Stimulated activated memory B cell treated with anti-CD40 and anti-IgM and Interleukin-4, amounts not matched to agents 10 μg/mL and 1 μg/mL and 100 μg/mL, for 72 hours (primary cell): ENCODE data around the gene EXD1.

ENCODE experiments used
- ATAC-seq: fragments of 150-1000 bp; cut with Tn5 transposase; 2 replicates; pipeline ENCODE4 v1.10.0; 2021
- H3K27ac Mint-ChIP-seq: one replicate; pipeline ENCODE4 v1.8.0; 2022; ENCODE audit warnings: mild to moderate bottlenecking, mixed read lengths
- H3K27me3 Mint-ChIP-seq: one replicate; pipeline ENCODE4 v1.8.0; 2022; ENCODE audit warnings: mixed read lengths
- H3K36me3 Mint-ChIP-seq: one replicate; pipeline ENCODE4 v1.8.0; 2022; ENCODE audit warnings: mixed read lengths
- H3K4me1 Mint-ChIP-seq: one replicate; pipeline ENCODE4 v1.8.0; 2022; ENCODE audit warnings: mixed read lengths
- H3K4me3 Mint-ChIP-seq: one replicate; pipeline ENCODE4 v1.8.0; 2022; ENCODE audit warnings: mild to moderate bottlenecking, moderate library complexity, mixed read lengths
- H3K9me3 Mint-ChIP-seq: one replicate; pipeline ENCODE4 v1.8.0; 2022; ENCODE audit warnings: mixed read lengths

Gene EXD1

DNA sequence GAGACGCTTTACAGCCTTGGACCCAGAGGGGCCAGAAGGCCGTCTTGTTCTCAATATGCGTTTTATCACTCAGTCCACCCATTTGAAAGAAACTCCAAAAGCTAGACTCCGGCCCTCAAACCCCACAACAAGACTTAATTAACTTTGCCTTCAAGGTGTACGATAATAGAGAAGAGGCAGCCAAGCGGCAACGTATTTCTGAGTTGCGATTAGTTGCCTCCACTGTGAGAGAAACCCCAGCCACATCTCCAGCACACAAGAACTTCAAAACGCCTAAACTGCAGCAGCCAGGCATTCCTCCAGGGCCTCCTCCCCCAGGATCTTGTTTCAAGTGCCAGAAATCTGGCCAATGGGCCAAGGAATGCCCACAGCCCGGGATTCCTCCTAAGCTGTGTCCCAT, 97.1 kb downstream of the EXD1 start:
- no peak for ATAC-seq
- H3K9me3 Mint-ChIP-seq, result no peaks in the 10 kb centered on the region
- peaks cover 17% of the 10 kb centered on the region for H3K27me3 Mint-ChIP-seq
- H3K27ac Mint-ChIP-seq, result no peak overlapping the region
- no peaks in the 10 kb centered on the region for H3K4me1 Mint-ChIP-seq
- H3K4me3 Mint-ChIP-seq, result no peak overlapping the region
- no peaks in the 10 kb centered on the region for H3K36me3 Mint-ChIP-seq
